Colonic mucosa (tissue), 4 donors: ENCODE measurements around the gene VSTM2B. TPM values are rescaled to one million over a fixed set of nuclear protein-coding genes. Genes with fewer than 3 reads are reported as not detected.

Experiments used
- DNase-seq: peaks from one replicate; pipeline ENCODE4 v3.0.0-alpha.2; 2020
- H3K27ac ChIP-seq: fragments of 200-600 bp; one replicate; pipeline ENCODE4 v1.8.0; 2021
- H3K27me3 ChIP-seq: fragments of 200-600 bp; one replicate; pipeline ENCODE4 v1.8.0; 2021
- H3K36me3 ChIP-seq: fragments of 200-600 bp; one replicate; pipeline ENCODE4 v1.8.0; 2021
- H3K4me1 ChIP-seq: fragments of 200-600 bp; one replicate; pipeline ENCODE4 v1.8.0; 2021; ENCODE audit warnings: mild to moderate bottlenecking
- H3K4me3 ChIP-seq: fragments of 200-600 bp; one replicate; pipeline ENCODE4 v1.8.0; 2021
- H3K9ac ChIP-seq, 2 donors: one replicate each; pipeline ENCODE4 v1.7.0; 2013; ENCODE audit warnings: control low read depth in 2 of 2, low read depth in 2 of 2, low read length in 2 of 2
- H3K9me3 ChIP-seq: fragments of 200-600 bp; one replicate; pipeline ENCODE4 v1.8.0; 2021
- intact Hi-C: fragments of 100-400 bp; cut with DNase I; formaldehyde crosslinking; loops from one replicate; pipeline ENCODE4 v1.14.1; 2022
- total RNA-seq, 2 donors: library from RNA; stranded (reverse); fragmentation: NEBNext Ultra II Directional in 1 of 2; extraction: Animal tissue kit (Norgen Biotek cat#: 25700) in 1 of 2; gene quantifications; one replicate each; pipeline ENCODE4 v1.2.1, GENCODE V29; 2021
- TF ChIP-seq, protein P1 (sequence below): fragments of 200-600 bp; IDR thresholded peaks from one replicate; pipeline ENCODE4 v1.8.0; 2022; ENCODE audit warnings: antibody characterized with exemption, mild to moderate bottlenecking
- donor health status: healthy.
- donor health status: DM: no; HTN: no; CAD: no.
- donor health status: DM: no; HTN: no; CAD: no.

VSTM2B gene
- total RNA-seq, 2 donors from 2014 or later: not detected

DNA sequence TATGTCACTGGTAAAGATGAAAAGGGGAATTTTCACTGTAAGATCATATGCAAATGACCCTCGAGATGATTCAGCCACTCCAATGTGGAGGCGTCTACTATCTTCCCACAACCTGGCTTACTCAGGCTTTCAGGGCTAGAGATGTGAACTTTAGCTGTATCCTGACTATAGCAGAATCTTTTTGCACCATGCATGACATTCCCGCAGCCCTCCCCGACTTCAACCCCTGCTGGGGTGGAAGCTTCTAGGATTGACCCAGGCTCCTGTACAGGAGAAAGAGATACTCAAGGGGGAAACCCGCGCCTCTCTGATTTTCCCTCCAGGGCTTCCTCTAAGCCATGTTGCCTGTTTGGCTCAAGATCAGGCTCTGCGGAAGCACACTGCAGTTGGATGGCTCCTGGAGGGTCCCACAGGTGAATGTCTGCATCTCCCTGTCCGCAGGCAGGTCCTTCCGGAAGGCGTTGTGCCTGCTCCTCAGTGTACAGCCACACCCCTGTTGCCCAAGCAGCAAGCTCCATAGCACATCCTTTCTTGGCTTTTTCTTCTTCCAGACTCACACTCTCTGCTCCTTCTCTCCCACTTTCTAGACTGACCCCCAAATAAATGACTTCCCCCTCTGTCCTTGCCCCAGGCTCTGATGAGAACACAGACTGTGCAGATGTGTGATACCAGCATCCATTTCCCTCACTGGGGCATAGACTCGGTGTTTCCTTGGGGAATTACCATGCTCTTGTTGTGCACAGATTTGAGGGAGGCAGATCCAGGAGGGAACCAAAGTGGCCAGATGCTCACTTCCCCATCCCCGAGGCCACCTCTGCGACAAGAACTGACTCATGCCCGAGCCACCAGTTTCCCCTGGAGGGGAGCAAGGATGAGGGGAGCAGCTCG is 51.2 kb downstream of the VSTM2B start:
- no peak for DNase-seq
- Histone ChIP-seq H3K27me3 (no peaks in the 10 kb centered on the region), H3K27ac (no peak overlapping the region), H3K4me3 (no peak overlapping the region), H3K9me3 (no peaks in the 10 kb centered on the region), H3K9ac (no peak overlapping the region), H3K4me1 (no peaks in the 10 kb centered on the region), H3K36me3 (no peaks in the 10 kb centered on the region)
- intact Hi-C loops: no loop called here
- TF ChIP-seq, protein P1, sequence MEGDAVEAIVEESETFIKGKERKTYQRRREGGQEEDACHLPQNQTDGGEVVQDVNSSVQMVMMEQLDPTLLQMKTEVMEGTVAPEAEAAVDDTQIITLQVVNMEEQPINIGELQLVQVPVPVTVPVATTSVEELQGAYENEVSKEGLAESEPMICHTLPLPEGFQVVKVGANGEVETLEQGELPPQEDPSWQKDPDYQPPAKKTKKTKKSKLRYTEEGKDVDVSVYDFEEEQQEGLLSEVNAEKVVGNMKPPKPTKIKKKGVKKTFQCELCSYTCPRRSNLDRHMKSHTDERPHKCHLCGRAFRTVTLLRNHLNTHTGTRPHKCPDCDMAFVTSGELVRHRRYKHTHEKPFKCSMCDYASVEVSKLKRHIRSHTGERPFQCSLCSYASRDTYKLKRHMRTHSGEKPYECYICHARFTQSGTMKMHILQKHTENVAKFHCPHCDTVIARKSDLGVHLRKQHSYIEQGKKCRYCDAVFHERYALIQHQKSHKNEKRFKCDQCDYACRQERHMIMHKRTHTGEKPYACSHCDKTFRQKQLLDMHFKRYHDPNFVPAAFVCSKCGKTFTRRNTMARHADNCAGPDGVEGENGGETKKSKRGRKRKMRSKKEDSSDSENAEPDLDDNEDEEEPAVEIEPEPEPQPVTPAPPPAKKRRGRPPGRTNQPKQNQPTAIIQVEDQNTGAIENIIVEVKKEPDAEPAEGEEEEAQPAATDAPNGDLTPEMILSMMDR: no peak

DNA sequence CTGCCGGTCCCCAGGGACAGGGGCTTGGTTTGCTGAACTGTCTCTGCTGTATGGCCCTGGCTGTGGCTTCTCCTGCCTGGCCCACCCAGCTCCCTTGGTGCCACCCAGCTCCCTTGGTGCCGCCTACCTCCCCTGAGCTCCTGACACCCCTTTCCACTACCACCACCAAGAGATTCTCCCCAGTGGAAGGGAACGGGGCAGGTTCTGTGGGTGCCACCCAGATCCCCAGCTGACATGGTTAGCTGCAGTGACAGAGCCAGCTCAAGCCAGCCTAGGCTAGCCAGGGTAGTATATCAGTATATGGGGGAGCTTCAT is 51.8 kb downstream of the VSTM2B start:
- Histone ChIP-seq H3K36me3 (no peaks in the 10 kb centered on the region), H3K4me1 (no peaks in the 10 kb centered on the region), H3K9me3 (no peaks in the 10 kb centered on the region), H3K27me3 (no peaks in the 10 kb centered on the region), H3K4me3 (no peak overlapping the region), H3K9ac (no peak overlapping the region), H3K27ac (no peak overlapping the region)
- intact Hi-C loops: no loop called here
- TF ChIP-seq, protein P1: no peak
- DNase-seq: no peak

DNA sequence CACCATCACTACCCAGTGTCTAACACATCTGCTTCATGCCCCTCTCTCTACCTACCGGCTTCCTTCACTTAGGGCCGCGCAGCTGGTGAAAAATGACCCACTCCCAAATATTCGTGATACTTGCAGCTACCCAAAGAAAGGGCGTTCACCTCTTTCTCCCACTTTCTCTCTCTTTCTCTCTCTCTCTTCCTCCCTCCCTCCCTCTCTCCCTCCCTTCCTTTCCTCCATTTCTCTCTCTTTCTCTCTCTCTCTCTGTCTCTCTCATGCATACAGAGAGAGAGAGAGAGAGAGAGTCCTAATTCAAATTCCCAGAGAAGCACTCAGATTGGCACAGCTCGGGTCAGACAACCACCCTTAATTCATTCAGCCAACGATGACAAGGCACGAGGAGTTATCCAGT is 52.6 kb downstream of the VSTM2B start:
- Histone ChIP-seq H3K4me1 (no peaks in the 10 kb centered on the region), H3K9ac (no peak overlapping the region), H3K9me3 (no peaks in the 10 kb centered on the region), H3K36me3 (no peaks in the 10 kb centered on the region), H3K27ac (no peak overlapping the region), H3K27me3 (no peaks in the 10 kb centered on the region), H3K4me3 (no peak overlapping the region)
- intact Hi-C loops: no loop called here
- TF ChIP-seq, protein P1: no peak
- DNase-seq: no peak

DNA sequence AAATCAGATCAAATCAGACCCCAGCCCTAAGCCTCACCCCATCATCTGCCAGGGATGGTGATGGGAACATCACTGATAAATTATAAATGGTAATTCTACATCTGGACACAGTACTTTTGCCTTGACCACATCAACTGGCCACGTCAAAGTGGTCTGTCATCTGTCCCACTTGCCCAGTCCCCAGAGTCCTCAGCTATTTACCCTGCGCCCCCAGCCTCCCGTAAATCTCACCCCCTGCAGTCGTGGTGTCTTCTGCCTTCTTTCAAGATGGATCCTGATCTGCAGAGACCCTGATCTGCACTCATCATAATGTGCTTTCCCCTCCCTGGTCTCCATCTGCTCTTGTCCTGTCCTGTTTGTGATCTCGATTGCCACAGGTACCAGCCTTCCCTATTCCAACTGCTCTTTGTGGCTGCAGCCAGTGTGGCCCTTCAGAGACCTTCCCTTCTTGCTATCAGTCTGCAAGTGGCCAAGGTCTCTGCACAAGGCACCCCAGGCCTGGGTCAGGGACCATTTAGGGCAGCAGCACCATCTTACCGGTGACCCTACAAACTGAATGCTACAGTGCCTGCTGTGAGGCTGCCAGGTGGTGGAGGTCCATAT is 53.6 kb downstream of the VSTM2B start:
- H3K9ac ChIP-seq: no peak overlapping the region
- TF ChIP-seq, protein P1: no peak
- no peak overlapping the region for H3K4me3 ChIP-seq
- H3K36me3 ChIP-seq: no peaks in the 10 kb centered on the region
- no peaks in the 10 kb centered on the region for H3K9me3 ChIP-seq
- no peaks in the 10 kb centered on the region for H3K27me3 ChIP-seq
- H3K4me1 ChIP-seq: no peaks in the 10 kb centered on the region
- H3K27ac ChIP-seq: no peak overlapping the region
- no peak for DNase-seq
- intact Hi-C loops: no loop called here

DNA sequence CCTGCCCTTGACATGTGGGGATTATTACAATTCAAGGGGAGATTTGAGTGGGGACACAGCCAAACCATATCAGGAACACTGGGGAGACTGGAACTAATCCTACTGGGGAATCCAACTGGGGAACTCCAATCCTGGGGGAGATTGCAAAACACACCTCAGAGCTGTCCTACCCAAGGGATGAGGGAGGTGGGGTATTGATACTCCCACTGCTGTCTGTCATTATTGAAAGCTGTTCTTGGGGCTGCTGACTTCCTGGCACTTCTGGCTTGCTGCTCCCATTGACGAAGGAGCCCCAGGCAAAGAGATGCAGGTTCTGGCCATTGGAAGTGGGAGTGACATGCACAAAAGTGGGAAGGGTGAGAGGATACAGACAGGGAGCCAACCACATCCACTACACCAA is 55.6 kb downstream of the VSTM2B start:
- TF ChIP-seq, protein P1: no peak
- no peaks in the 10 kb centered on the region for H3K9me3 ChIP-seq
- no peak for DNase-seq
- intact Hi-C loops: no loop called here
- H3K36me3 ChIP-seq: no peaks in the 10 kb centered on the region
- H3K4me3 ChIP-seq: no peak overlapping the region
- no peak overlapping the region for H3K9ac ChIP-seq
- no peaks in the 10 kb centered on the region for H3K4me1 ChIP-seq
- no peaks in the 10 kb centered on the region for H3K27me3 ChIP-seq
- H3K27ac ChIP-seq: no peak overlapping the region
